HG03045 (cell line): ENCODE measurements around the gene NR0B2.
"Not testable (repeated sequence)": the region's sequence is repeated elsewhere in the genome, so short reads cannot be mapped to it uniquely, and the experiment has no call there.

Experiments used
- ATAC-seq: cut with Tn5 transposase; IDR thresholded peaks from one replicate; pipeline ENCODE4 v1.9.1; 2021; ENCODE audit warnings: mild to moderate bottlenecking, moderate library complexity; ENCODE audit not compliant: unreplicated experiment

NR0B2 gene, protein sequence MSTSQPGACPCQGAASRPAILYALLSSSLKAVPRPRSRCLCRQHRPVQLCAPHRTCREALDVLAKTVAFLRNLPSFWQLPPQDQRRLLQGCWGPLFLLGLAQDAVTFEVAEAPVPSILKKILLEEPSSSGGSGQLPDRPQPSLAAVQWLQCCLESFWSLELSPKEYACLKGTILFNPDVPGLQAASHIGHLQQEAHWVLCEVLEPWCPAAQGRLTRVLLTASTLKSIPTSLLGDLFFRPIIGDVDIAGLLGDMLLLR

GRCh38 chr1:26913754-26914619 lies at the start of gene NR0B2:
Gene NR0B2, minus strand, starts transcription at chr1:26913975. Its CDS starts 35 bp downstream, at chr1:26913940.
- no peak for ATAC-seq

DNA sequence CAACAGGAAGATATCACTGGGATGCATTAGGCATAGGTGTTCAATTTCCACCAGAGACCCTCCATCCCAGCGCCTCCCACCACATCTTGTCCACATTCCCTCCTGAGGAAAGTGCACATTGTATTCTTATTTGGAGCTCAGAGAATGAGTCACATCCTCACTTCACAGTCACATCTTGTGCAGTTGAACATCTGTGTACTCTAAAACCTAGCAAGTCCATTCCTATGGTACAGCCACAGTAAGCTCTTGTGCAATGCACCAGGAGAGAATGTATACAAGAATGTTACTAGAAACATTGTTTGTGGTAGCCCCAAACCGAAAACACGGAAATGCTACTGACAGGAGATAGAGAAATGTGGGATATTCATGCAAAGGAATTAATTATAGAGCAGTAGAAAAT lies 48.1 kb upstream of the NR0B2 start:
- no peak for ATAC-seq

DNA sequence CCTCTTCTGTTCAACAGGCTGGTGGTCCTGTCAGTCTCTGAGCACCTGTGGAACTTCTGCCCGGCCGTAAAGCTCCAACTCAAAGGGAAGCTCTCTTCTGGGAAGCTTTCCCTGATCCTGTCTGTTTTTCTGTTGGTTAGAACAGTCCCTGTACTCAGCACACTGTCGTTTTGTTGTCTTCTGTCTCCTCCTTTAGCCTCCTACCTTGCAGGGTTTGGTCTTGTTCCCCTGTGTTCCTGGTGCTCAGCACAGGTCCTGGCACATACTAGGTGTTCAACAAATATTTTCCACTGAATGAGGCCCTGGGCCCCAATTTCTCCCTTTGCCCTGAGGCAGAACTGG lies 46.8 kb upstream of the NR0B2 start:
- no peak for ATAC-seq

DNA sequence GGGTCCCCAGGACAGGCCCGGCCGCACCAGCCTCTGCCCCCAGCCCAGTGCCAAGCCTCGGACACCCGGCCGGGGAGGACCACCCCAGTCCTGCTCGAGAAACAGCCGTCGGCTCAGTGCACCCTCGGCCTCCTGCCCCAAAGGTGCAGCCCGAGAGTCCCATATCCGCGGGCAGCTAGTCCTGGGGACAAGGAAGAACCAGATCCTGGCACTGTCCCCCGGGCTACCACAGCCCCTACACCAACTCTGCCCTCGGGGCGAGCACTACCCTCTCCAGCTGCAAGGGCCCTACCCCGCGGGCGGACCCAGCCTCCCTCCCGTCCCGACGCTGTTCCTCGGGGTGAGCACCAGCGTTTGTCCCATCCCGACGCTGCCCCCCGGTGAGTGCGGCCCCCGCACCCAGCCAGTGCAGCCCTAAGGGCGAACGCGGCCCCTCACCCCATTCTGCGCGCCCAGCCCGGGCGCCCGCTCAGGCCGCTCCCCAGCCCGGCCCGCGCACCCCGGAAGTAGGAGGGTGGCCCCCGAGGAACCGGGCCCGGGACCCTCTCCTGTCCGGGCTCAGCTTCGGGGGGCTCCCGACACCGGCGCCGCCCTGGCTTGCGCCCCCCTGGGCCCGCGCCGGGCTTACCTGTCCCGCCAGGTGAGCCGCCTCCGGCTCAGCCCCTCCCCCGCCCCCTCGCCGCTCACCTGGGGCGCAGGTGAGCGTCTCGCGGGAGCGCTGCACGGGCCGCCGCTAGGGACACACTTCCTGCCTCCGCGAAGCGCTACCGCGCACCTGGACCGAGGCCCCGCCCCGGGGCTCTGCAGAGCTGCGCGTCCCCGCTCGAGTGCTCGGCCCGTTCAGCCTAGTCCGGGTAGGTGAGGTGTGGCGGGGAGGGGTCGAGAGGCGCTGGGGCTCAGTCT lies 46.2 kb upstream of the NR0B2 start, which contains the start of gene KDF1:
Gene KDF1, minus strand, starts transcription at position 747 of the 903 bp plus-strand sequence. CDS start 8,088 bp downstream, outside the sequence.
- ATAC-seq, result no peak

DNA sequence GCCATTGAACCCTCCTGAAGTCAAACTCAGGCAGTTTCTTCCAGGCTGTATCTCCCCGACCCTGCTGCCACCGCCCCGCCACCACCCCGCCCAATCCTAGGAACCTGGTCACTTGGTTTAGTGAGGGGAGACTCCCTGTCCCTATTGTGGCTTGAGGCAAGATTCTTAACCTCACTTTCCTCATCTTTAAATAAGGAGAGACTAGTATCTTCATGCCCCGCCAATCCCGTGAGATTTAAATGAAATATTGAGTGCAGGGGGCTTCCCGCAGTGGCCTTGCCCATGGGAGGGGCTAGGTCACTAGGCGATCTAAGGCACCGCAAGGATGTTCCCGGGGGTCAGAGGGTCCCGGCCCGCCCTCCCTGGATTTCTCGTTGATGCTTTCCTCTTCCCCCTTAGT lies 45.5 kb upstream of the NR0B2 start:
- no peak for ATAC-seq

DNA sequence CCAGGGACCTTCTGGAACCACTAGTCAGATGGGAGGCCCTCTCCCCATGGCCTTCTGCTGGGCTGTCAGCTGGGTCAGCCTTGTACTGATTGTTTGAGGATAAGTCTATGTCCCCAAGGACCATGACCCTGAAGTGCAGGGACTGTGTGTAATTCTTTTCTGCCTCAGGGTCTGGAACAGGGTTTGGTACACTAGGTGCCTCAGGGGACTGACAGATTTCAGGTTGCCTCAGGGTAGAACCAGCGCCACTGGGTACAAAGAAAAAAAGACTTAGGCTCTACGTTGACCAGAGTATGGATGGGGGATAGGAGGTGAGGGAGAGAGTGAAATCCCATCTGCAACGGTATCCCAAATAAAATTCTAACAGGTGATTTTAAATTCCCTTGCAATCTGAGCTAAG lies 43.5 kb upstream of the NR0B2 start:
- ATAC-seq, result no peak

DNA sequence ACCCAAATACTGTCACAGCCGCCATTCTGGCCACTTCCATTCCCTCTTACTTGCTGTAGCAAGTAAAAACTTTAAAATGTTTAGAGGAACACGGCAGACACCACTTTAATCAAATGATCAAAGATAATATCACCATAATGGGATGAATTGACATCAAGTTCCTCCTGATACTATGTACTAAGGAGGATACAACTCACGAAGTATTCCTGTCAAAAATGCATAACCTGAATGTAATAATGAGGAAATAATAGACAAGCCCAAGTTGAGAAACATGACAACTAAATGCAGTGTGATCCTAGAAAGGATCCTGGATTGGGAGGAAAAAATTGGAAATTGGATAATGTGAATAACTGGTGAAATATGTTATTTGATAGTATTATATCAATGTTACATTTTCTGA lies 42.5 kb upstream of the NR0B2 start:
- no peak for ATAC-seq

DNA sequence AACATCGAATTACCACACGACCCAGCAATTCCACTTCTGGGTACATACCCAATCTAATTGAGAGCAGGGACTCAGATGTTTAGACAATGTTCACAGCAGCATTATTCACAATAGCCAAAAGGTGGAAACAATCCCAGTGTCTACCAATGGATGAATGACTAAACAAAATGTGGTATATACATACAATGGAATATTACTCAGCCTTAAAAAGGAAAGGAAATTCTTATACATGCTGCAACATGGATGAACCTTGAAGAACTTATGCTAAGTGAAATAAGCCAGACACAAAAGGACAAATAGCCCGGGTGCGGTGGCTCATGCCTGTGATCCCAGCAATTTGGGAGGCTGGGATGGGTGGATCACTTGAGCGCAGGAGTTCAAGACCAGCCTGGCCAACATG lies 39.6 kb upstream of the NR0B2 start:
- ATAC-seq, result no peak

GRCh38 chr1:26951821-26952497 lies 38.2 kb upstream of the NR0B2 start:
- ATAC-seq, result no peak

DNA sequence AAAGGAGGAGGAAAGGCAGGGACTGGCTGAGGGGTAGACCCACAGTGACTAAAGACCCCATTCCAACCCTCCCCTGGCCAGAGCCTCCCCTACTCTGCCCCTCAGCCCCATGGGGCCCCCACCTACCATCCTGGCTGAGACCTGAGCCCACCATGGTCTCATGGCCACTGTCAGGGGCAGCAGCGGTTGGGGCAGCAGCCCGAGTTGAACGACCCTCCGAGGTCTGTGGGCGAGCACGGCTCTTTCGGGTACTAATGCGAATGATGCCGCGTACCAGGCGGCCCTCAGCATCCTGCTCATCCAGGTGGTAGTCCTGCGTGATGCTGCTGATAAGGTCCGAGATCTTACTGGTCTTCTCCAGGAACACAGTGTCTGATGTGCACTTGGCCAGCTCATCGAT lies 37.4 kb upstream of the NR0B2 start:
- ATAC-seq, result no peak

DNA sequence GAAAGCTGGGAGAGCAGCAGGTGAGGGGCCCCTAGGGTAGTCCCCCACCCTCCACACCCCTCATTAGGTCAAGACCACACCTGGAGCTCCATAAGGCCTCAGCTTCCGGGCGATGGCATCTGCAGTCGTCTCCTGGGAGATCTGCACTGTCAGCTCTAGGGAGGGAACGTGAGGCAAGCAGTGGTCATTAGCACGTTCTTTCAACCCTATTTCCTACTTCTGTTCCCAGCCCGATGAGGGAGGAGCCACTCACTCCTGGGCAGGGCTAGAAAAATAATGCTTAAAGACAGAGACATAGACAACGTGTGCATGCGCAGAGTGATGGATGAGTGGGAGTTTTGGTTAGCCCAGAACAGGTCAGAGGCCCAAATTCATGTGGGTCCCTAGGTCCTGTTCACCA lies 36.8 kb upstream of the NR0B2 start:
- ATAC-seq, result no peak

DNA sequence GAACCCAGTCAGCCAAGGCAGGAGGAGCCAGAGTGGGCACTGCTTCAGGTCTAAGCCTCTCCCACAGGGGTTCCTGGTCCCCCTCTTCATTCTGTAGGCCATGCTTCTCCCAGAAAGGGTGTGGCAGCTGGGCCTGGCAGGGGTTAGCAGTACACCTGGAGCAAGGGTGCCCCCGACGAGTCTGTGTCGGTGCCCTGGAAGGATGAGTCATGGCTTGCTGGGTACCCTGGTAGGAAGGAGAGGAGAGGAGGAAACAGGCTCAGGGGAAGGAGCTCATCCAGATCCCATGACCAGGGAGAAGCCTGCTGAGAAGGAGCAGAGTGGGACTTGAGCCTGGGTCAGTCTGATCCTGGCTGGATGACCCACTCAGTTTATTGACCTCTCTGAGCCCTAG lies 36.1 kb upstream of the NR0B2 start:
- no peak for ATAC-seq

DNA sequence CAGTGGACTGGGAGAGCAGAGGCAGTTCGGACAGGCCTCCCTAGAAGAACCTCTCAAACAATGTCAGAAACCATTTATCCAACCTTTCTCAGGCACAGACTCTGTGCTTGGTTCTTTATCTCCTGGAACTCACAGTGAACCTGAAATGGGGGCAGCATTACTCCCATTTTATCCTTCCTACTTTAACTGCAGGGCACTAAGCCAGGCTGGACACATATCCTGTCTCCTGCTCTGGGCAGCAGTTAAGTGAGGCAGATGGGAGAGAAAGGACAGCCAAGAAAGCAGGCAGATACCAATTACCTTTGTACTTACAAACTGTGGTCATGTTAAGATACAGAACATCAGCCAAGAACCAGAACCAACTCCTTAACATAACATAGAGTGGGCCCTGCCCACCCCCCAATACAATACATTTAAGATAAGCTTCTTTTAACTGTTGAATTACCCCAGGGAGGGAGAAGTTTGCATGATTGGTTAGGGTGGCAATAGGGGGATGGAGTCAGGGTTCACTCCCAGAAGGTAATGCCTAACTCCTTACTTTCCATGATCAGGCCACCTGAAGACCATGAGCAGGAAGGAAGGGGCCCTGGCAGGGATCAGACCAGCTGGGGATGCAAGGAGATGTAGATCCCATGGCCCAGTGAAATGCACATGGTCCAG lies 35.6 kb upstream of the NR0B2 start:
- no peak for ATAC-seq

DNA sequence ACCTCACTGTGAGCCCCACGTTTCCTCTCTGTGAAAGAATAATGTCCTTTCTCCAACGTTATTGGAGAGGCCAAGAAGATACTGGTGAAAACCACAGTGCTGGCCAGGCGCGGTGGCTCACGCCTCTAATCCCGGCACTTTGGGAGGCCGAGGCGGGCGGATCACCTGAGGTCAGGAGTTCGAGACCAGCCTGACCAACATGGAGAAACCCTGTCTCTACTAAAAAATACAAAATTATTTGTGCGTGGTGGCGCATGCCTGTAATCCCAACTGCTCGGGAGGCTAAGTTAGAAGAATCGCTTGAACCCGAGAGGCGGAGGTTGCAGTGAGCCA lies 34.9 kb upstream of the NR0B2 start:
- ATAC-seq, result not testable (repeated sequence)

DNA sequence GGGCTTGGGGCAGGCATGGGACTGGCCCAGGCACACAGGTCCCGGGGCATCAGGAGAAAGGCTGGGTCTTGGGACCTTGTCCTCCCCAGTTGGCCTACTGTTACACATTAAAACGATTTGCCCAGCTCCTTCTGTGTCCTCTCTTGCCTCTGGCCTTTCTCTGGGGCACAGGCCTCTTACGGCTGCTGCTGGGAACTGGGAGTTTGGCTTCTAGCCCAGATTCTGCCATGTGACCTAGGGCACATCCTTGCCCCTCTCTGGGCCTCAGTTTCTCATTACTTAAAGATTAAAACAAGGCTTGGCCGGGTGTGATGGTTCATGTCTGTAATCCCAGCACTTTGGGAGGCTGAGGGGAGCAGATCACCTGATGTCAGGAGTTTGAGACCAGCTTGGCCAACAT lies 32.5 kb upstream of the NR0B2 start:
- ATAC-seq, result no peak

- no peak for ATAC-seq
Measured at GRCh38 chr1:26945728-26946127, 32.0 kb upstream of the NR0B2 start.

DNA sequence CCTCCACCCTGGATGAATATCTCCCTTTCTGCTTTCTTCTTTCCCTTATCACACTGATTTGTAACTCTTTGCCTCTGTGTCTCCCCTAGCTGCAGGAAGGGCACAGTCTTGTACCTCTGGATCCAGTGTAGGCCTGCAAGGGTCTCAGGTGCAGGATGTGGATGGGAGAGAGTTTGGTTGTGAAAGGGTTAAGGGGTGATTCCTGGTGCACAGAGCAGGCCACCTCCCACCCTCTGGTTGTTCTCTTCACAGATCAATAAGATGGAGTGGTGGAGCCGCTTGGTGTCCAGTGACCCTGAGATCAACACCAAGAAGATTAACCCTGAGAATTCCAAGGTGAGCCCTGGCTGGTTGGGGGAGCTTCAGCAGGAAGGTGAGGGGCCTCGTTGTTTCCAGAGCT lies 31.4 kb upstream of the NR0B2 start:
- ATAC-seq, result no peak

DNA sequence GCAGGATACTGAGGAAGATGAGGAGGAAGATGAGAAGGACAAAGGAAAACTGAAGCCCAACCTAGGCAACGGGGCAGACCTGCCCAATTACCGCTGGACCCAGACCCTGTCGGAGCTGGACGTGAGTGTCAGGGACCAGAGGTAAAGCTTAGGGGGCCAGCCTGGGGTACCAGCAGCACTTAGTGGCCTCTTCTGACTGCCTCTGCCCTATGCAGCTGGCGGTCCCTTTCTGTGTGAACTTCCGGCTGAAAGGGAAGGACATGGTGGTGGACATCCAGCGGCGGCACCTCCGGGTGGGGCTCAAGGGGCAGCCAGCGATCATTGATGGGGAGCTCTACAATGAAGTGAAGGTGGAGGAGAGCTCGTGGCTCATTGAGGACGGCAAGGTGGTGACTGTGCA lies 28.9 kb upstream of the NR0B2 start:
- ATAC-seq, result no peak

- no peak for ATAC-seq
Measured at GRCh38 chr1:26941311-26941710, 27.5 kb upstream of the NR0B2 start.

DNA sequence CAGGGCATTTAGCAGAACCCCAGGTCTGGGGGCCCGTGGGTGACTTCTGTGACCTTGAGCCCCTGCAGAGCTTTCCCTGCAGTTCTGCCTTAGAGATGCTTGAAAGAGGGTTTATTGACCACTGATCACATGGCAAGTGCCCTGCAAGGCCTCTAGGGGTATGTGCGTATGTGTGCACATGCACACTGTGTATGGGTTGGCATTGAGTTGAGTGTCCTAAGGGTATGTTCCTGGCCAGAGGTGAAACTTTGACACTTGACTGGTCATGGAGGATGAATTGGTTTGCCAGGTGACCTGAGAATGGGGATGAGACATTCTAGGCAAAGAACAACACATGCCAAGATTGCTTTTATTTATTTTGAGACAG lies 24.9 kb upstream of the NR0B2 start:
- ATAC-seq, result no peak
